Loucy (cell line): ENCODE measurements around the gene CDS2.

ENCODE experiments used
- H2AFZ ChIP-seq: fragments of 200-600 bp; sonication (generic); 2 replicates; pipeline ENCODE4 v1.6.0; 2016; ENCODE audit warnings: antibody characterized with exemption, mild to moderate bottlenecking, low read length, moderate library complexity
- H3F3A ChIP-seq: fragments of 200-600 bp; 2 replicates; pipeline ENCODE4 v1.6.0; 2016; ENCODE audit warnings: antibody characterized with exemption, low read depth, mild to moderate bottlenecking
- H3K27me3 ChIP-seq: fragments of 200-600 bp; sonication (generic); 2 replicates; pipeline ENCODE4 v1.6.1; 2014; ENCODE audit warnings: low read length, mild to moderate bottlenecking; ENCODE audit not compliant: insufficient read depth, poor library complexity, severe bottlenecking
- H3K36me3 ChIP-seq: fragments of 200-600 bp; sonication (generic); 2 replicates; pipeline ENCODE4 v1.6.1; 2016; ENCODE audit warnings: low read length; ENCODE audit not compliant: insufficient read depth
- H3K4me1 ChIP-seq: fragments of 200-600 bp; sonication (generic); 2 replicates; pipeline ENCODE4 v1.5.1; 2014; ENCODE audit warnings: low read length, mild to moderate bottlenecking; ENCODE audit not compliant: insufficient read depth, poor library complexity, severe bottlenecking
- H3K4me2 ChIP-seq: fragments of 200-600 bp; sonication (generic); 2 replicates; pipeline ENCODE4 v1.6.0; 2014; ENCODE audit warnings: antibody characterized with exemption, low read length, low read depth, mild to moderate bottlenecking; ENCODE audit not compliant: poor library complexity, severe bottlenecking
- H3K4me3 ChIP-seq: fragments of 200-600 bp; sonication (generic); 2 replicates; pipeline ENCODE4 v1.5.1; 2014; ENCODE audit warnings: low read length, mild to moderate bottlenecking, mixed read lengths; ENCODE audit not compliant: poor library complexity, severe bottlenecking
- H3K79me2 ChIP-seq: fragments of 200-600 bp; sonication (generic); 2 replicates; pipeline ENCODE4 v1.6.1; 2014; ENCODE audit warnings: low read length; ENCODE audit not compliant: insufficient read depth
- H3K9ac ChIP-seq: fragments of 200-600 bp; sonication (generic); 2 replicates; pipeline ENCODE4 v1.6.0; 2014; ENCODE audit warnings: mild to moderate bottlenecking, low read depth, low read length, moderate library complexity; ENCODE audit not compliant: poor library complexity, severe bottlenecking
- H3K9me2 ChIP-seq: fragments of 200-600 bp; sonication (generic); replicated peaks from 2 replicates; pipeline ENCODE4 v1.6.1; 2016; ENCODE audit warnings: low read depth, low read length, mixed read lengths
- H3K9me3 ChIP-seq: fragments of 200-600 bp; sonication (generic); 2 replicates; pipeline ENCODE4 v1.6.1; 2014; ENCODE audit warnings: mild to moderate bottlenecking, antibody characterized with exemption, low read length, low read depth; ENCODE audit not compliant: insufficient read depth
- H4K20me1 ChIP-seq: fragments of 200-600 bp; sonication (generic); 2 replicates; pipeline ENCODE4 v1.6.0; 2014; ENCODE audit warnings: antibody characterized with exemption, low read length, mild to moderate bottlenecking; ENCODE audit not compliant: insufficient read depth, poor library complexity, severe bottlenecking
- CTCF ChIP-seq: fragments of 200-600 bp; sonication (generic); conservative IDR thresholded peaks from 2 replicates; pipeline ENCODE4 v1.5.1; 2014; ENCODE audit warnings: mild to moderate bottlenecking, antibody characterized with exemption, low read length
- EZH2phosphoT487 ChIP-seq: fragments of 200-600 bp; IDR thresholded peaks from 2 replicates; pipeline ENCODE4 v1.6.1; 2018; ENCODE audit warnings: antibody characterized with exemption, mild to moderate bottlenecking, moderate library complexity, borderline replicate concordance

The CDS2 gene

GRCh38 chr20:5192570-5193431 lies 66.0 kb downstream of the CDS2 start:
- Histone ChIP-seq H3K9ac (no peak overlapping the region), H3K27me3 (no peaks in the 10 kb centered on the region), H3K4me2 (no peak overlapping the region), H3F3A (no peaks in the 10 kb centered on the region), H3K79me2 (no peaks in the 10 kb centered on the region), H4K20me1 (no peaks in the 10 kb centered on the region), H3K4me3 (no peak overlapping the region), H2AFZ (no peak overlapping the region), H3K4me1 (no peaks in the 10 kb centered on the region), H3K36me3 (peaks cover 31% of the 10 kb centered on the region; the same call in 1 of the 2 replicates), H3K9me3 (no peaks in the 10 kb centered on the region), H3K9me2 (no peaks in the 10 kb centered on the region)
- TF ChIP-seq EZH2phosphoT487 (no peak), CTCF (no peak)

- Histone ChIP-seq H3K4me3 (no peak overlapping the region), H3K9me2 (no peaks in the 10 kb centered on the region), H3F3A (no peaks in the 10 kb centered on the region), H3K9me3 (no peaks in the 10 kb centered on the region), H3K4me2 (no peak overlapping the region), H3K79me2 (no peaks in the 10 kb centered on the region), H2AFZ (no peak overlapping the region), H4K20me1 (no peaks in the 10 kb centered on the region), H3K9ac (no peak overlapping the region), H3K27me3 (no peaks in the 10 kb centered on the region), H3K4me1 (no peaks in the 10 kb centered on the region), H3K36me3 (peaks cover 4% of the 10 kb centered on the region; the same call in 1 of the 2 replicates)
- TF ChIP-seq EZH2phosphoT487, result no peak
- TF ChIP-seq CTCF, result no peak
Measured at GRCh38 chr20:5195655-5196054, 68.8 kb downstream of the CDS2 start.

- Histone ChIP-seq H3K27me3 (no peaks in the 10 kb centered on the region), H3K9me3 (no peaks in the 10 kb centered on the region), H3K4me3 (no peak overlapping the region), H4K20me1 (no peaks in the 10 kb centered on the region), H3K79me2 (no peaks in the 10 kb centered on the region), H3K9me2 (no peaks in the 10 kb centered on the region), H3K4me2 (no peak overlapping the region), H3K36me3 (no peaks in the 10 kb centered on the region; the same call in 1 of the 2 replicates), H3F3A (no peaks in the 10 kb centered on the region), H2AFZ (no peak overlapping the region), H3K9ac (no peak overlapping the region), H3K4me1 (no peaks in the 10 kb centered on the region)
- TF ChIP-seq CTCF (no peak), EZH2phosphoT487 (no peak)
Measured at GRCh38 chr20:5196149-5196548, 69.3 kb downstream of the CDS2 start.
